ENCODE results near the gene USP7.
"Not testable (repeated sequence)": the region's sequence is repeated elsewhere in the genome, so short reads cannot be mapped to it uniquely, and the experiment has no call there.

Gene USP7

GRCh38 chr16:8850279-8850885 is 113.3 kb downstream of the USP7 start:
- peak; percentile 71 for FAIRE-seq
- TF ChIP-seq POLR2A (IDR thresholded peaks at IDR 0.05; ENCODE audit: low read depth, low read length): 0 out of 2 replicates have a peak, but pooled peaks have one; percentile 15
- peak; percentile 69 for DNase-seq (ENCODE audit: insufficient read length, low spot score)

GRCh38 chr16:8849411-8850011 is 114.2 kb downstream of the USP7 start:
- no peak for TF ChIP-seq POLR2A (IDR thresholded peaks at IDR 0.05; ENCODE audit: low read depth, low read length)
- no peak for FAIRE-seq
- DNase-seq (ENCODE audit: insufficient read length, low spot score): peak; percentile 59

DNA sequence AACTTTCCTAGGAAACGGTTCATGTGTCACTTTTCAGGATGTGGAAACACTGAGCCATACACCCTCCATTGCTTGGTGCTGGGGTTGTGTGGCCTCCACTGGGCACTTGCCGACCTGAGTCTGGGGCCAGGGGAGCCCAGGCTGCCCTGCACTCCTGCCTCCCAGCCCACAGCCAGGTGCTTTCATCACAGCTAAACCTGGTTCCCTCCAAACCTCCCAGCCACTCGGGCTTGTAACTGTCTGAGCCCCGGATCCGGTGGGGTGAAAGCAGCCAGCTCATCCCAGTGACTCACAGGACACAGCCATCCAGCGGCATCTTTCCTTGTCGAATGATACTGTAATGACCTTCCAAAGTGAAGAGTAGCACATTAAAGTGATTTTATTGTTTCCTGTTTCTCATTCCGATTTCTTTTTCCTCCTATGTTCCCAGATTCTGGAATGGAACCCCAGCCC is 114.7 kb downstream of the USP7 start:
- FAIRE-seq (peak; percentile 27), DNase-seq (ENCODE audit: insufficient read length, low spot score) (peak; percentile 88)
- TF ChIP-seq POLR2A (IDR thresholded peaks at IDR 0.05; ENCODE audit: low read depth, low read length): no peak

DNA sequence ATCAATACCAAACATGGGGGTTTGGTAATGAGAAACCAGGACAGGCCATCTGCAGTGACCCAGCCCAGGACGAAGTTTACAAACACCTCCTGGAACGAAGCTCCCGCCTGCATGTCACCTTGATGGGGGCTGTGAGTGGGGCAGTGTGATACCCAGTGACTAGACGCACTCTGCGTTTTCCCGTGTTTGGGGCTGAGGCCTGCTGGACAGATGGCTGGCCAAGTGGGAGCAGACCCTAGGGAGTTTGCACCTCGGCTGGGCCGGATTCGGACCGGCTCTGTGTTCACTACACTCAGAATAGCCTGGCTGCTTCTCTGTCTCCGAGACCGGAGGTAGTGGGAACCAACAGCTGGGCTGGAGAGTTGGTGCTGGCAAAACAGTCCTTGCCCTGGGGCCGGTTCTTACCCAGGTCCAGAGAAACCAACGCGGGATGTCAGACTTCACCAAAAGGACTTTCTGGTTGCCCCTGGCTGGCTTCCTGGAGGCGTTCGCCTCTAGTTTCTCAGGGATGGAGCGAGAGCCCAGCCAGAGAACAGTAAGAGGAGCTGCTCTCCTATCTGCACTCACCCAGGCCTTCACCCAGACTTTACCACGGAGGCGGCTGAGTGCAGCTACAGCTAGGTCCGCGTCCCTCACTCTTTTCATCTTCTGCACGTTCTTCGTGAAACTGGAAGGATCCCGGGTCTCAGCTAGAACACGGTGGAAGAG is 115.3 kb downstream of the USP7 start:
- FAIRE-seq: no peak
- no peak for DNase-seq (ENCODE audit: insufficient read length, low spot score)
- TF ChIP-seq POLR2A (IDR thresholded peaks at IDR 0.05; ENCODE audit: low read depth, low read length): no peak

- DNase-seq (ENCODE audit: insufficient read length, low spot score) (no peak), FAIRE-seq (no peak)
- TF ChIP-seq POLR2A (IDR thresholded peaks at IDR 0.05; ENCODE audit: low read depth, low read length): no peak
Observed at GRCh38 chr16:8847623-8848022, 116.1 kb downstream of the USP7 start.

DNA sequence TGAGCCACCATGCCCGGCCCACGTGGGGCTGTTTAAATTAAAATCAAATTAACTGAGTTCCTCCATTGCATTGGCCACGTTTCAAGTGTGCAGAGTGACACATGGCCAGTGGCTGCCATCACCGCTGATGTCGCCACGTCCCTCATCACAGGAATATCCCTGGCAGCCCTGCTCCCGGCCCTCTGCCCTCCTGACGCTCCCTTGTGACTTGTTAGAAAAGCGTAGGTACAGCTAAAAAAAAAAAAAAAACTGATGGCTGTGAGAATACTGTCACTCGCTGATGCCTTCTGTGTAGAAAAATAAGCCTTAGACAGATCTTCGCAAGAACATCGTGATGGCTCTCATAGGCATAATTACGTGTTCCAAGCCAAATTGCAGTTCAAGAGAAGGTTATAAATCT is 116.6 kb downstream of the USP7 start:
- DNase-seq (ENCODE audit: insufficient read length, low spot score) (no peak), FAIRE-seq (no peak)
- no peak for TF ChIP-seq POLR2A (IDR thresholded peaks at IDR 0.05; ENCODE audit: low read depth, low read length)

- no peak for TF ChIP-seq POLR2A (IDR thresholded peaks at IDR 0.05; ENCODE audit: low read depth, low read length)
- DNase-seq (ENCODE audit: insufficient read length, low spot score) (no peak), FAIRE-seq (no peak)
Observed at GRCh38 chr16:8846401-8846932, 117.2 kb downstream of the USP7 start.

- DNase-seq (ENCODE audit: insufficient read length, low spot score) (no peak), FAIRE-seq (no peak)
- TF ChIP-seq POLR2A (IDR thresholded peaks at IDR 0.05; ENCODE audit: low read depth, low read length): no peak
Observed at GRCh38 chr16:8845699-8846298, 117.9 kb downstream of the USP7 start.

GRCh38 chr16:8843296-8843695 is 120.4 kb downstream of the USP7 start:
- FAIRE-seq; DNase-seq (ENCODE audit: insufficient read length, low spot score): not testable (repeated sequence)
